Islet precursor cell (in vitro differentiated cells): ENCODE measurements around the gene NSD2.

Experiments
- DNase-seq: peaks from one replicate; pipeline ENCODE4 v3.0.0-alpha.2; 2018

The NSD2 gene

DNA sequence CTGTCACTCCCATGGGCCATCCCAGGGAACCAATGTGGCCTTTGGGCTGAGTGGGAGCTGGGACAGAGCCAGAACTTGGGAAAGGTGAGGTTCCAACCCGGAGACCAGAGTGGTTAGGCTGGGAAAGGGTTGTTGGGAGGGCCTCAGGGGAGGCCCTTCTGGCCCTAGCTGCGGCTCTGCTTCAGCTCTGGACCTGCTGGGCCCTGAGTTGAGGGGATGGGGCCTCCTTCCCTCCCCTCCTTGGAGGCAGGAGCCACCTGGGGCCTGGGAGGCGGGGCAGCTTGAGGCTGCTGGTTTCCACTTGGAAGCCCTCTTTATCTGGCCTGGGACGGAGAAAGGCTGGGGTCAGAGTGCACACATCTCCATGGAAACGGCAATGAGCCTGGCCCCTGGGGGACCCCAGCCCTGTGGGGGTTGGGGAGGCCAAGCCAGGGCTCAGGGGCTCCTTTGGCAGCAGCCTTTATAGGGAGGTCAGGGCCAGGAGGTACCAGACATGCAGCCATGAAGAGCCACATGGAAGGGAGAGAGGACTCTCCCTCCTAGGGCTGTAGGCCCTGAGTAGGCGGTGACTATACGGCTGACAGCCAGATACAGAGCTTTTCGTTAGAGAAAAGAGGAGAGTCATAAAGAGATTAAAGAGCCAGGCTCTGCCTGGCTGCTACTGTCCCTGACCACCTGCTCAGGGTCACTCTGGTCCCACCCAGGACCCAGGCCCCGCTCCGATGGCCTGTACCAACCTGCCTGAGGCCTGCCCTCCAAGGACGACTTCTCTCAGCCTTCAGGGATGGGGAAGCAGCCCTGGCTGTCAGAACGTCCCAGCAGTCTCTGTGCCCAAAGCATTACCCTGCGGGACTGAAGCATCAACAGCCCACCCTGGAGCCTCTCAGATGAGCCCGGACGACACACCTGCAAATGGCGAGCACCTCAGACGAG, 6.9 kb upstream of the NSD2 start:
- no peak for DNase-seq

DNA sequence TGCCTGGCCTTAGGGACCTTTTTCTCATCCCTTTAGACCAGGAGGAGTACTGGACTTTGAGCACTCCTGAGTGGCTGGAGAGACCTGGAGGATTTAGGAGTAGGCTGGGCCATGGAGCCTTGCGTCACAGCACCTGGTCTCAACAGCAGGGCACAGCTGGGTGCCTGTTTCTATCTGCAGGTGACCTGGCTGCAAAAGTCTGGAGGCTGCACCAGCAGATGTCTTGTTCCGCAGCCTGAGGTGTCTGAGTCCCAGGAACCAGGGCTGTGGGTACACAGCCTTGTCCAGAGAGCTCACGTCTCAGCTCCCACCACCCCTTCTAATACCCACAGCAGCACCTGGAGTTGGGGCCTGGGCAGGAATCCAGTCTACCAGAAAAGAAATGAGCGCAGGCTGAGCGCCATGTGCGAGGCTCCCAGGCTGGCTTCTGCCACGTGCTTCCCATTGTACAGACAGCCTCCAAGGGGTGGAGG, 5.0 kb upstream of the NSD2 start:
- no peak for DNase-seq

DNA sequence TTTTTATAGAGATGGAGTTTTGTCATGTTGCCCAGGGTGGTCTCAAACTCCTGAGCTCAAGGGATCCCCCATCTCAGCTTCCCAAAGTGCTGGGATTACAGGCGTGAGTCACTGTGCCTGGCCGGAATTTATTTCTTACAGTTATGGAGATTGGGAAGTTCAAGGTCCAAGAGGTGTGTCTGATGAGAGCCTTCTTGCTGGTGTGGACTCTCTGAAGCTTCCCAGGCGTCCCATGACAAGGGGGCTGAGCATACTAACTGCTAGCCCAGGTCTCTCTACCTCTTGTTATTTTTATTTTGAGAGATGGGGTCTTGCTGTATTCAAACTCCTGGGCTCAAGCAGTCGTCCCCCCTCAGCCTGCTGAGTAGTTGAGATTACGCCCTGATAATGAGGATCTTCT, 2.9 kb upstream of the NSD2 start:
- no peak for DNase-seq

DNA sequence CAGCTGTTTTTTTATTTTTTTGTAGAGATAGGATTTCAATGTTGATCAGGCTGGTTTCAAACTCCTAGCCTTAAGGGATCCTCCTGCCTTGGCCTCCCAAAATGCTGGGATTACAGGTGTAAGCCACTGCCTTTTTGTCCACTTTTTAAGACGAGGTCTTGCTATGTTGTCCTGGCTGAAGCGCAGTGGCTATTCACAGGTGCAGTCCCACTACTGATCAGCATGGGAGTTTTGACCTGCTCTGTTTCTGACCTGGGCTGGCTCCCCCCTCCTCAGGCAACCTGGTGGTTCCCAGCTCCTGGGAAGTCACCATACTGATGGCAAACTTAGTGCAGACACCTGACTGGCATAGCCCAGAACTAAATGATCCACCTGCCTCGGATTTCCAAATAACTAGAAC, 2.3 kb upstream of the NSD2 start:
- DNase-seq: no peak

DNA sequence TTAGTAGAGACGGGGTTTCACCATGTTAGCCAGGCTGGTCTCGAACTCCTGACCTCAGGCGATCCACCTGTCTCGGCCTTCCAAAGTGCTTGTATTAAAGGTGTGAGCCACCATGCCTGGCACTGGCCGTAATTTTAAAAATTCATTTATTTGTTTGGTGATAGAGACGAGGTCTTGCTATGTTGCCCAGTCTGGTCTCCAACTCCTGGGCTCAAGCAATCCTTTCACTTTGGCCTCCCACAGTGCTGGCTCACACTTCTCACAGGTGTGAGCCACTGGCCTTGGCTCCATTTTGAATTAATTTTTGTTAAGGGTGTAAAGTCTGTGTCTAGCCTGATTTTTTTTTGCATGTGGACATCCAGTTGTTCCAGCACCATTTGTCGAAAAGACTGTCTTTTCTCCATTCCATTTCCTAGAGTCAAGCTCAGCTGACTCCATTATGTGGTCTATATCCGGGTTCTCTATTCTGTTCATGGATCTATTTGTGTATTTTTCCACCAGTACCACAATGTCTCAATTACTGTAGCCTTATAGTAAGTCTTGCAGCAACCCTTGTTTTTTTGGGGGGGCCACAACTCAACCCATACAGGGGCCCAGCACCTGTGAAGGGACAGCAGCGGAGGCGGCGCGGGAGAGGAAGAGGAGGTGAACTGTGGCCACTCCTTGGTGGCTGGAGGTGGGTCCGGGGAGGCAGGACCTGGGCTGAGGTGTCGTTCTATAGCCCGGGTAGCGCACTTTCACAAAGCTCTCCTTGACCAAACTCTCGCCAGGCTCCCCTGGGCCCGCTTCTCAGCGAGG, 1.5 kb upstream of the NSD2 start:
- no peak for DNase-seq

DNA sequence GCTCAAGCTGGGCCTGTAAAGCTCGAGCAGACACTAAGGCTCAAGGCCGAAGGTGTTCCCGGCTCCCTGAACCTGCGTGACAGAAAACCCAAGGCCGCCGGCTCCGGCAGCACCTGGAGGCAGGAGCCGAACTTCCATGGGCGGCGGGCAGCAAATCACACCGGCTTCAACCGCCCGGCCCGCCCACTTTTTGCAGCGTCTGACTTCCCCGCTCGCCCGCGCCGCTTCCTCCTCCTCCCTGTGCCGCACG, 940 bp upstream of the NSD2 start:
- peak; percentile 94 for DNase-seq

DNA sequence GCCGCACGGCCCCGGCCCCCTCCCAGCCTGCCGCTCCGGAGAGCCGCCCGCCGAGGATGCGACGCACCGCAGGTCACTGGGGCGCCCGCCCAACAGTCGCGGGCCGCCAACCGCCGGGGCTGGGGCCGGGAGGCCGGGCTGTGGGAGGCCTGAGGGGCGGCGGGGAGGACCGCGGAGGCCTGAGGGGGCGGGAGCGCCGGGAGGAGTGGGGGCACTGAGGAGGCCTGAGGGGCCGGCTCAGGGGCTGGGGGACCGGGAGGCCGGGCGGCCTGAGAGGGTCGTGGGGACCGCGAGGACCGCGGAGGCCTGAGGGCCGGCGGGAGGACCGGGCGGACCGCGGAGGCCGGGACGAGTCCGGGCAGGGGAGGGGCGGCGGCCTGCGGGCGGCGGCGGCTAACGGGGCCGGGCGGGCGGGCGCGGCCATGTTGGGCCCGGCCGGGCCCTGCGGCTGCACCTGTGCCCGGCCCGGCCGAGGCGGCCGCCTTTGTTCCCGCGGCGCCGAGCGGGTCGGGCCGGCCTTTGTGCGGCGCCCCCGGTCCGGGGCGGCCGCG, 353 bp downstream of the NSD2 start:
- no peak for DNase-seq

DNA sequence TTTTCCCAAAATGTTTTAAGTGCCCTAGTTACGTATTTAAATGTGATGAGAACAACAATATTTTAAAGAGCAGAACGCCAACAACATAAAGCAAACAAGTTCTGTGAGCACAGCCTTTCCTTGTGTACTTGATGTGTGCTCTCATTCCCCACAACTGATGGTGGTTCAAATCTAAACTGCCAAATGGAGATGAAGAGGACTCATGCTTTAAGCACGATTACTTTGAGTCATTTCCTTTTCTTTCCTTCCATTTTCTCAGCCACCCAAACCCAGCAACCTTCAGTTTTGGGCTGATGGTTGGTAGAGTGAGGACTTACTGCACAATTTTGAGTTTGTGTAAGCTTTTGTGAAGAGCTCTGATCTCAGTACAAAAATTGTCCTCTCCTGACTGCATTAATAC, 1.7 kb downstream of the NSD2 start:
- DNase-seq: no peak

DNA sequence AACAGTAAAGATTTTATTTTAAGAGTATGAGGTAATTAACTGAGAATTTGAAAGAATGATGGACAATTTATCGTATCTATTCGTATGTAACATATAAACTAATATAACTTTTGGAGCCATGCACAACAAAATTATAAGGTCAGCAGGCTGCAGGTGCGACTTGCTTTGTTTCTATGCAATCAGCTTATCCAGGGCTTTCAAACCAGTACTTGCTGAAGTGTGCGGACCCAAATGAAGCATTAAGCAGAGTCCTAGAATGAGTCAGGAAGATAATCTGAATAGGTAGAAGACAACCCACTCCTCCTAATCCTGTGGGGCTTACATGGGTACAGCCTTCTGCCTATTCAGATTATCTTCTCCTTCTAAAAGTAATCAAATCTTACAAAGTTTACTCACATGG, 2.1 kb downstream of the NSD2 start:
- no peak for DNase-seq

DNA sequence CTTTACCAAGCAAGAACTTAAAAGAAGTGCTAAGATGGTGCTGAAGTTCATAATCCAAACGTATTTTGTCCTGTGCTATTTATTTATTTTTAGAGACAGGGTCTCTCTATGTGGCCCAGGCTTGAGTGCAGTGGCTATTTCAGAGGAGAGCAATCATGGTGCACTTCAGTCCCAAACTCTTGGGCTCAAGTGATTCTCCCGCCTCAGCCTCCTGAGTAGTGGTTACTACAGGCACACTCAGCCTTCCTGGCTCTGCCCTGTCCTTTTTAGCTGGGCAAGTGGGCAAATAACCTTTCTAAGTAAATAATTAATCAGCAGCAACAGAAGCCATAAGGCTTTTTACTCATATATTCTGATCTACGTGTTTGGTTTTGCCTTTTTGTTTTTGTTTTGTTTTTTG, 2.6 kb downstream of the NSD2 start:
- no peak for DNase-seq

DNA sequence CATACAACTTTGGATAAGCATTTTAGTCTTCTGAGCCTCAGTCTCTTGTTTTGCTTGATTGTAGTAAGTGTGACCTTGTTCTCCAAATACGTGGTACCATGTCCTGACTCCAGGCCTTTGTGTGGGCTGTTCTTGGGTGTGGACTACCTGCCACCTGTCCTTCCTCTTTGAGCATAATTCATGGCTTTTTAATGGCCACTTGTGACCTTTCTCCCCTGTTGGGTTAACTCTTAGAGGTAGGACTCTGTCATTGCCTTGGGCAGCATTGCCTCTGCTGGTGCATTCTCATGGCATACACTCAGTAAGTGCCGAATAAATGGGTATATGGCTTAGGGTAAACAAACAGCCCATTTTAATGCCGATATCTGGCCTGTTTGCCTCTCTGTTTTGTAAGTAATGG, 3.0 kb downstream of the NSD2 start:
- DNase-seq: no peak

DNA sequence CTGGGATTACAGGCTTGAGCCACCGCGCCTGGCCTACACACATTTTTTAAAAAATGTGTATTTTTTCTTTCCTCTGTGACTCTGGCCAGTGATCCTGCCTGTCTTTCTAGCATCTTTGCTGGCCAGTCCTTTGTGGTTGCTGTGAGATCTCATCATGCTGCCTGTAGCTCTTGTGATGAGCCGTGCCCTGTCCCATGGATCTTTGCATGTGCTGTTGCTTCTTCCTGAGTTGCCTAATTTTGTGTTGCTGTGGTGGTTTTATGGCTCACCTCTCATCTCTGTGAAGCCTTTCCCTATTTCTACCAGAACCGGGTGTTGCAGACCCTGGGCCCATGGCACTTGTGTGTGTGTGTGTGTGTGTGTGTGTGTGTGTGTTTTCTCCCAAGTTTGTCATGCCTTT, 8.3 kb downstream of the NSD2 start:
- DNase-seq: no peak

DNA sequence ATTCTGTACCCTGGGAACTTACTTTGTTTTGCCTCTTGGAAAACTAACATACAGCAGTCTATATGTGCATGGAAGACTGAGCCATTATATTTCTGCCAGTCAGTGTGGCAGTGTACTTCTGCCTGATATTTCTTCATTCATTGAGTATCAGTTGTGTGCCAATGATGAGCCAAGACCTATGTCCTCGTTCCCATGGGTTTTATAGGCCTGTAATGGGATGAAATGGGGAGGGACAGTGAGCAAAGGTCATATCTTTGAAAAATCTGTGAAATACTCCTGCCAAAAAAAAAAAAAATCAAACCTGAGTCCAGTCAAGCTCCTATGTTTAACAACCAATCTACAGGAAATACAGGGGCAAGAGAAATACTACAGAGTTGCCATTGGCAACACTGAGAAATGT, 9.1 kb downstream of the NSD2 start:
- no peak for DNase-seq

DNA sequence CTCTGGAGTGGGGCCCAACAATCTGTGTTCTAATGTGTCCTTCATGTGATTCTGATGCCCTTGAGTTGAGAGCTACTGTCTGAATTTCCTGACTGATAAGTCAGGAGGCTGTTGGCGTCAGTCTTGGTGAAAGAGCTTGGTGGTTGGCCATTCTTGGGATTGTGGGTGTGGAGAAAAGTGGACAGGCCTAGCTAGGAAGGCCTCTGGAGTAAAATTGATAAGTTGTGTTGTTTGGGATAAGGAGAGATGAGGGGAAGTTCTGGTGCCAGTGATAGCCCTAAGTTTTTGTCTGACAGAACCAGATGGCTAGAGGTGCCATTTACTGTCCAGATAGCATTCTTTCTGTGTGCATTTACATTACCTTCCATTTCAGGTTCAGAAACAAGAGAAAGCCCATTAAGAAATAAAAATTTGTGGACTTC, 11.7 kb downstream of the NSD2 start:
- DNase-seq: no peak

DNA sequence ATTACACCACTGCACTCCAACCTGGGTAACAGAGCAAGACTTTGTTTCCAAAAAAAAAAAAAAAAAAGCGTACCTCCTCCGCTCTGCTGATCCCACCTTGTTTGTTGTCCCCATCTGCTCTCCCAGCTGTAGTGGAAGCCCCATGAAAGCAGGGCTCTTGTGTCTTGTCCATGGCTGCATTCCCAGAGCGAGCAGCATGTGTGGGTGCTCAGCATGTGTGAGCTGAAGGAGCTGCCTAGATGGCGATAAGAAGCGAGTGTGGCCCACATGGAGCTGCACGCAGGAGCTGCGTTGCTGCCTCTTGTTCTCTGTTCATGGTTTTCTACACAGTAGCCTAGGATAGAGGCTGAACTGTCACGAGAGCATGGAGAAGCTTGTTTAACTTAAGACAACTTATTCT, 12.4 kb downstream of the NSD2 start:
- DNase-seq: no peak

DNA sequence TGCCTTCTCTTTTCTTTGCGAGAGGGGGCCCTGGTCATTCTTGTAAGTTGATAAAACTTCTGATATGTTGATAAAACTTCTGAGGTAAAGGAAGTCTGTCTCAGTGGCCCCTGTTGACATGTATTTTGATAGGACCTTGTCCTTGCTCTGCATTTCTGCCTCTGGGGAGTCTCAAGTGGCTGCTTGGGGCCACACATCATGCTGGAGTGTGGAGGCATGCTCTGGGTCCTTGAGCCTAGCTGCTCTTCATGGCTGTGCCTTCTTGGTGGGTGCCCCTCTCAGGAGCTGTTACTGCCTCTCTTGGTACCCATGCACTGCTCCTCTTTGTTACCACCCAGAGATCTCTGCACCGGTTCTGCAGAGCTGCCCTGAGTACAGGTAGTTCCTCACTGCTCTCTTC, 14.2 kb downstream of the NSD2 start:
- no peak for DNase-seq

DNA sequence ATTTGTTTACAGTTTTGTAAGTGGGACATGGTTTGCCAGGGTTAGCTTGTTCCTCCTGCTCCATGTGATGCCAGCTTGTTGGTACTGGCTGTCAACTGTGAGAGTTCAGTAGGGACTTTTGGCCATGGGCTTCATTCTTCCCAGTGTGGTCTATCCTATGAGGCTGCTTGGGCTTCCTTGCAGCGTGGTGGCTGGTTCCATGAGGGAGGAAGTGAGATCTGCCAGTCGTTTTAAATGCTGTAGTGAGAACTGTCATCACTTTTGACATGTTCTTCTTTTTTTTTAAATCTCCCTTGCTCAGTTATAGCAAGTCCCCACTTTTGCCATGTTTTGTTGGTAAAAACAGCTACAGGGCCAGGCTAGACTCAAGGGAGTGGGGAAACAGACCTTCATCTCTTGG, 15.9 kb downstream of the NSD2 start:
- DNase-seq: no peak

DNA sequence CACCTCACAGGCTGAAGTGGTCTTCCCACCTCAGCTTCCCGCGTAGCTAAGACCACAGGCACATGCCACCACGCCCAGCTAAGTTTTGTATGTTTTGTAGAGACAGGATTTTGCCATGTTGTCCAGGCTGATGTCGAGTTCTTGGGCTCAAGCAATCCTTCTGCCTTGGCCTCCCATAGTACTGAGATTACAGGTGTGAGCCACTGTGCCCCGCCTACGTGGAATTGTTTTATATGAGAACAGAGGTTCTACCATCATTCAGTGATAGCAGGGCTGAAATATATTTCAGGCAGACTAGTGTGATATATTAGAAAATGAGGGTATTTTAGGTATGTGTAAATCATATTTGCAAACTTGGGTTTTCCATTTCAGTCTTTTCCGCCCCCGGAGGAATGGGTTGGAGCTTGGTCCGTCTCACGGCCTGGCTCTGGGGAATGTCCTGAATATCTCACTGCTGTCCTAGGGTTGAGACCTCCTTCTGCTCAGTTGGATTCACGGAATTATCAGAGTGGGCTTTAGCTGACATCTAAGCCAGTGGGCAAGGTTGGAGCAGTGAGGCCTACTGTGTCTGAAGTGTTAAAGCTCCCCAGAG, 19.9 kb downstream of the NSD2 start:
- DNase-seq: no peak

DNA sequence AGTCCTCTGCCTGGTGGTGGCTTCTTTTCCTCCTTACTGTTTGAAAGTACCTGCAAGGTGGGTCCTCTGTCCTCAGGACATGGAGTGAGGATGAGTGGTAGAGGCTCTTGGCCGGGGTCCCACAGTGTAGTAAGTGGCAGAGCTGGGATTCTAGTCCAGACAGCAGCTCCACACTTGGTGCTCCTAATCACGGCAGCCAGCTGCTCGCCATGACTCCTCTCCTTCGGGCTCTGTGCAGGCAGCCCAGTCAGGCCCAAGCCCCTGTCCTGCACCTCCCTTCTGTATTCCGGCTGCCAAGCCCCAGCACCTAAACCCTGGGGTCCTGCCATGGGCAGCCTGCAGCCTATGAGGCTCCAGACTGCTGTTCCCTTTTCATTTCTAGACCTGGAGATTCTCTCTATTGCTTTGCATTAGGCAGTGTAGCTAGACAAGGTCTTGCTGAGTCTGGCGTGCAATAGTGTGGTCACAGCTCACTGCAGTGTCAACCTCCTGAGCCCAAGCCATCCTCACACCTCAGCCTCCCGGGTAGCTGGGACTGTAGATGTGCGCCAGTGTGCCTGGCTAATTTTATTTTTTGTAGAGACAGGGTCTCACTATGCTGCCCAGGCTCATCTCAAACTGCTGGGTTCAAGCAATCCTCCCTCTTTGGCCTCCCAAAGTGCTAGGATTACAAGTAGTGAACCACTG, 24.9 kb downstream of the NSD2 start:
- no peak for DNase-seq

DNA sequence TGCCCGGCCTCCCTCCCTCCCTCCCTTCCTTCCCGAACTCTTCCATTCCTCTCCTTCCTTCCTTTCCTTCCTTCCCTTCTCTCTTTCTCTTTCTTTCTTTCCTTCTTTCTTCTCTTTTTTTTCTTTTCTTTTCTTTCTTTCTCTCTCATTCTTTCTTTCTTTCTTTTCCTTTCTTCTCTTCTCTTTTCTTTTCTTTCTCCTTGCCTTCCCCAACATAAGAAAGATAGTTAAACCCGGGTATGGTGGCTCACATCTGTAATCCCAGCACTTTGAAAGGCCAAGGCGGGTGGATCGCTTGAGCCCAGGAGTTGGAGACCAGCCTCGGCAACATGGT, 25.4 kb downstream of the NSD2 start:
- no peak for DNase-seq

DNA sequence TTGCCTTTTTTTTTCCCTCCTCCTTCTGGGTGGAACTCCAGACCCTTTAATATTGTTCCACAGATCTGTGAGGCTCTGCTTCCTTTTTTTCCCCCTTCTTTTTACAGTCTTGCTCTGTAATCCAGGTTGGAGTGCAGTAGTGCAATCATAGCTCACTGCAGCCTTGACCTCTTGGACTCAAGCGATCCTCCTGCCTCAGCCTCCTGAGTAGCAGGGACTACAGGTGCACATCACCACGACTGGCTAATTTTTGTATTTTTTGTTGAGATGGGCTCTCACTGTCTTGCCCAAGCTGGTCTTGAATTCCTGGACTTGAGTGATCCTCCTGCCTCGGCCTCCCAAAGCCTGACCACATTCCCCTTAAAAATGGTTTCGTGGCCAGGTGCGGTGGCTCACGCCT, 26.8 kb downstream of the NSD2 start:
- no peak for DNase-seq

DNA sequence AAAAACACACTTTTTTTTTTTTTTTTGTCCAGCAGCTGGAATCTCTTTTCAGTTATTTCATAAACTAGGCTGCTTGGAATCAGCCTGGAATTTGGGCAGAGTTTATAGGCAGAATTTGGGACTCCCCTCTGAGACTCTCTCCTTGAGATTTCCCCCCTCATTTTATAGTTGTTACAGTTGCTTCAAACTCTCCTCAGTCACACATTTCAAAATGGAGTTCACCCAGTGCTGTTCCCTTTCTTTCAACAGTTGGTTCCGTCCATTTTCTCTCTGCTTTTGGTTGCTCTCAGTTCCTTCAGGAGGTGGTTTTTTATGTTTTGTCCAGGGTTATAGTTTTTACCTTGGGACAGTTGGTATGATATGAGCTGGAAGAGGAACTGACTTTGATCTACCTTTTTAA, 27.5 kb downstream of the NSD2 start:
- no peak for DNase-seq
